GM23338 (cell line): ENCODE measurements around the gene RNGTT.

Experiments used
- CREB1 ChIP-seq: fragments of 250-450 bp; sonication (Bioruptor Pico); IDR thresholded peaks from 2 replicates; pipeline ENCODE4 v1.5.0; 2020; ENCODE audit warnings: low read depth, mild to moderate bottlenecking, moderate library complexity
- EZH2 ChIP-seq: fragments of 200-600 bp; sonication (generic); IDR thresholded peaks from one replicate; pipeline ENCODE4 v1.8.0; 2017; ENCODE audit warnings: antibody characterized with exemption, mild to moderate bottlenecking, low read depth; ENCODE audit not compliant: unreplicated experiment
- EZH2phosphoT487 ChIP-seq: fragments of 200-600 bp; sonication (generic); IDR thresholded peaks from one replicate; pipeline ENCODE4 v1.8.1; 2018; ENCODE audit warnings: antibody characterized with exemption; ENCODE audit not compliant: unreplicated experiment
- JUNB ChIP-seq: IDR thresholded peaks from one replicate; pipeline ENCODE4 v1.6.1; 2016; ENCODE audit warnings: antibody characterized with exemption; ENCODE audit not compliant: unreplicated experiment
- NANOG ChIP-seq: IDR thresholded peaks from 2 replicates; pipeline ENCODE4 v1.6.1; 2016; ENCODE audit warnings: antibody characterized with exemption, borderline replicate concordance
- POLR2AphosphoS5 ChIP-seq: IDR thresholded peaks from 2 replicates; pipeline ENCODE4 v1.6.1; 2016; ENCODE audit warnings: antibody characterized with exemption, low read depth
- STAT1 ChIP-seq: IDR thresholded peaks from one replicate; pipeline ENCODE4 v1.6.1; 2016; ENCODE audit warnings: antibody characterized with exemption; ENCODE audit not compliant: unreplicated experiment
- ZNF114 ChIP-seq: fragments of 250-450 bp; sonication (Bioruptor Pico); IDR thresholded peaks from 2 replicates; pipeline ENCODE4 v1.5.0; 2020; ENCODE audit warnings: mild to moderate bottlenecking, moderate library complexity
- ZNF331 ChIP-seq: fragments of 250-450 bp; sonication (Bioruptor Pico); IDR thresholded peaks from 2 replicates; pipeline ENCODE4 v1.5.0; 2020; ENCODE audit warnings: low read depth, mild to moderate bottlenecking, moderate library complexity
- ZNF462 ChIP-seq: fragments of 250-450 bp; sonication (Bioruptor Pico); IDR thresholded peaks from 2 replicates; pipeline ENCODE4 v1.5.0; 2020; ENCODE audit warnings: mild to moderate bottlenecking, moderate library complexity
- TF ChIP-seq, protein P1 (sequence below), 2 experiments: fragments of 200-600 bp in 1 of 2; sonication (generic) in 1 of 2; conservative IDR thresholded peaks; 2 replicates each; pipeline versions ENCODE4 v1.5.1 to v1.6.1; 2016 to 2017; ENCODE audit warnings: antibody characterized with exemption in 2 of 2, low read depth in 2 of 2, mild to moderate bottlenecking in 2 of 2, moderate library complexity in 1 of 2
- TF ChIP-seq, protein P2 (sequence below): IDR thresholded peaks from one replicate; pipeline ENCODE4 v1.6.1; 2018; ENCODE audit warnings: antibody characterized with exemption; ENCODE audit not compliant: unreplicated experiment
- TF ChIP-seq, protein P3 (sequence below): IDR thresholded peaks from 2 replicates; pipeline ENCODE4 v1.6.1; 2016; ENCODE audit warnings: antibody characterized with exemption

DNA sequence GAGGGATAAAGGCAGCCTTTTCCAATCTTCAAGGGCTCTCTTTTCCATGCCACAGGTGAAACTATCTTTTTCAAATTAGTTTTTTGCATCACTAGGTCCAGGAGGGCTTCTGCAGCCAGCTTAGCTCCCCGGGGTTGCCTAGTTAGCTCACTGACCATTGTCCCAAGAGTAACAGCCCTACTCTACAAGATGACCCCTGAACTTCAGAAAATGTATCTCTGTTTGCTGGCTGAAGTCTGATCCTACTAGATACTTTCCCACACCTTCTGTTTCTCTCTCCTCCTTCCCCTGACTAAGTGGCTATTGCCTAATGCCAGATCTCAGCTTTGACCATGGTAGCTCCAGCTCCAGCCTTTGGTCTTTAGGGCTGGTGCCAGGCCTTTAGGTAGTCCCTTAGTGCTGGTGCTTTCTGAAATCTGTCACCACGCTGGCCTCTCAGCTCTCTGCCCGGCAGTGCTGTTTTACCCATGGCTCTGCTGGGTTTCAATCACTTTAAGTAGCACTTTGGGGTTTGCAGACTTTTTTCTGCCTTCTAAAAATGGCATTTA is 255.1 kb downstream of the RNGTT start:
- TF ChIP-seq, protein P1, sequence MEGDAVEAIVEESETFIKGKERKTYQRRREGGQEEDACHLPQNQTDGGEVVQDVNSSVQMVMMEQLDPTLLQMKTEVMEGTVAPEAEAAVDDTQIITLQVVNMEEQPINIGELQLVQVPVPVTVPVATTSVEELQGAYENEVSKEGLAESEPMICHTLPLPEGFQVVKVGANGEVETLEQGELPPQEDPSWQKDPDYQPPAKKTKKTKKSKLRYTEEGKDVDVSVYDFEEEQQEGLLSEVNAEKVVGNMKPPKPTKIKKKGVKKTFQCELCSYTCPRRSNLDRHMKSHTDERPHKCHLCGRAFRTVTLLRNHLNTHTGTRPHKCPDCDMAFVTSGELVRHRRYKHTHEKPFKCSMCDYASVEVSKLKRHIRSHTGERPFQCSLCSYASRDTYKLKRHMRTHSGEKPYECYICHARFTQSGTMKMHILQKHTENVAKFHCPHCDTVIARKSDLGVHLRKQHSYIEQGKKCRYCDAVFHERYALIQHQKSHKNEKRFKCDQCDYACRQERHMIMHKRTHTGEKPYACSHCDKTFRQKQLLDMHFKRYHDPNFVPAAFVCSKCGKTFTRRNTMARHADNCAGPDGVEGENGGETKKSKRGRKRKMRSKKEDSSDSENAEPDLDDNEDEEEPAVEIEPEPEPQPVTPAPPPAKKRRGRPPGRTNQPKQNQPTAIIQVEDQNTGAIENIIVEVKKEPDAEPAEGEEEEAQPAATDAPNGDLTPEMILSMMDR (conservative IDR thresholded peaks at IDR 0.05; ENCODE audit: low read depth in 2 of 2): no peak
- no peak for TF ChIP-seq EZH2phosphoT487
- TF ChIP-seq POLR2AphosphoS5: no peak
- TF ChIP-seq, protein P2, sequence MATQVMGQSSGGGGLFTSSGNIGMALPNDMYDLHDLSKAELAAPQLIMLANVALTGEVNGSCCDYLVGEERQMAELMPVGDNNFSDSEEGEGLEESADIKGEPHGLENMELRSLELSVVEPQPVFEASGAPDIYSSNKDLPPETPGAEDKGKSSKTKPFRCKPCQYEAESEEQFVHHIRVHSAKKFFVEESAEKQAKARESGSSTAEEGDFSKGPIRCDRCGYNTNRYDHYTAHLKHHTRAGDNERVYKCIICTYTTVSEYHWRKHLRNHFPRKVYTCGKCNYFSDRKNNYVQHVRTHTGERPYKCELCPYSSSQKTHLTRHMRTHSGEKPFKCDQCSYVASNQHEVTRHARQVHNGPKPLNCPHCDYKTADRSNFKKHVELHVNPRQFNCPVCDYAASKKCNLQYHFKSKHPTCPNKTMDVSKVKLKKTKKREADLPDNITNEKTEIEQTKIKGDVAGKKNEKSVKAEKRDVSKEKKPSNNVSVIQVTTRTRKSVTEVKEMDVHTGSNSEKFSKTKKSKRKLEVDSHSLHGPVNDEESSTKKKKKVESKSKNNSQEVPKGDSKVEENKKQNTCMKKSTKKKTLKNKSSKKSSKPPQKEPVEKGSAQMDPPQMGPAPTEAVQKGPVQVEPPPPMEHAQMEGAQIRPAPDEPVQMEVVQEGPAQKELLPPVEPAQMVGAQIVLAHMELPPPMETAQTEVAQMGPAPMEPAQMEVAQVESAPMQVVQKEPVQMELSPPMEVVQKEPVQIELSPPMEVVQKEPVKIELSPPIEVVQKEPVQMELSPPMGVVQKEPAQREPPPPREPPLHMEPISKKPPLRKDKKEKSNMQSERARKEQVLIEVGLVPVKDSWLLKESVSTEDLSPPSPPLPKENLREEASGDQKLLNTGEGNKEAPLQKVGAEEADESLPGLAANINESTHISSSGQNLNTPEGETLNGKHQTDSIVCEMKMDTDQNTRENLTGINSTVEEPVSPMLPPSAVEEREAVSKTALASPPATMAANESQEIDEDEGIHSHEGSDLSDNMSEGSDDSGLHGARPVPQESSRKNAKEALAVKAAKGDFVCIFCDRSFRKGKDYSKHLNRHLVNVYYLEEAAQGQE: no peak
- TF ChIP-seq JUNB: no peak
- no peak for TF ChIP-seq EZH2
- TF ChIP-seq CREB1 (CRISPR knock-in tag): no peak
- no peak for TF ChIP-seq NANOG
- TF ChIP-seq, protein P3, sequence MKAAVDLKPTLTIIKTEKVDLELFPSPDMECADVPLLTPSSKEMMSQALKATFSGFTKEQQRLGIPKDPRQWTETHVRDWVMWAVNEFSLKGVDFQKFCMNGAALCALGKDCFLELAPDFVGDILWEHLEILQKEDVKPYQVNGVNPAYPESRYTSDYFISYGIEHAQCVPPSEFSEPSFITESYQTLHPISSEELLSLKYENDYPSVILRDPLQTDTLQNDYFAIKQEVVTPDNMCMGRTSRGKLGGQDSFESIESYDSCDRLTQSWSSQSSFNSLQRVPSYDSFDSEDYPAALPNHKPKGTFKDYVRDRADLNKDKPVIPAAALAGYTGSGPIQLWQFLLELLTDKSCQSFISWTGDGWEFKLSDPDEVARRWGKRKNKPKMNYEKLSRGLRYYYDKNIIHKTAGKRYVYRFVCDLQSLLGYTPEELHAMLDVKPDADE: no peak
- TF ChIP-seq ZNF331 (CRISPR knock-in tag): no peak
- TF ChIP-seq STAT1: no peak
- no peak for TF ChIP-seq ZNF114 (CRISPR knock-in tag)
- no peak for TF ChIP-seq ZNF462 (CRISPR knock-in tag)
